GM12878 (cell line): ENCODE measurements around the gene QRFP. TPM values are rescaled to one million over a fixed set of nuclear protein-coding genes. Genes with fewer than 3 reads are reported as not detected.

Source experiments
- CHD1 ChIP-seq: IDR thresholded peaks from 2 replicates; pipeline ENCODE4 v1.6.1; 2012; ENCODE audit warnings: low read depth, low read length, improper control_type of control experiment
- CREB1 ChIP-seq: IDR thresholded peaks from 2 replicates; pipeline ENCODE4 v1.6.1; 2012; ENCODE audit warnings: low read depth, mild to moderate bottlenecking, inconsistent platforms
- EED ChIP-seq: sonication (generic); IDR thresholded peaks from 2 replicates; pipeline ENCODE4 v1.6.1; 2016; ENCODE audit warnings: antibody characterized with exemption, low read depth
- HCFC1 ChIP-seq: fragments of 150-350 bp; IDR thresholded peaks from 2 replicates; pipeline ENCODE4 v1.6.1; 2014; ENCODE audit warnings: low read length
- HDGF ChIP-seq: fragments of 450-650 bp; IDR thresholded peaks from 2 replicates; pipeline ENCODE4 v1.6.1; 2016; ENCODE audit warnings: antibody characterized with exemption
- KDM1A ChIP-seq: fragments of 200-600 bp; sonication (generic); IDR thresholded peaks from 2 replicates; pipeline ENCODE4 v1.6.1; 2016; ENCODE audit warnings: borderline replicate concordance
- NBN ChIP-seq: fragments of 450-650 bp; IDR thresholded peaks from 2 replicates; pipeline ENCODE4 v1.6.1; 2016
- NFYB ChIP-seq: IDR thresholded peaks from 2 replicates; pipeline ENCODE4 v1.6.1; 2011; ENCODE audit warnings: low read depth, mild to moderate bottlenecking, low read length, improper control_type of control experiment, moderate library complexity; ENCODE audit not compliant: insufficient read depth
- POLR2AphosphoS2 ChIP-seq: IDR thresholded peaks from 2 replicates; pipeline ENCODE4 v1.6.1; 2011; ENCODE audit warnings: low read depth, mild to moderate bottlenecking, low read length, improper control_type of control experiment, moderate library complexity
- RAD51 ChIP-seq: fragments of 450-650 bp; IDR thresholded peaks from 2 replicates; pipeline ENCODE4 v1.6.1; 2016; ENCODE audit warnings: moderate library complexity, mild to moderate bottlenecking, inconsistent platforms
- RELA ChIP-seq: fragments of 450-650 bp; IDR thresholded peaks from 2 replicates; pipeline ENCODE4 v1.8.0; 2014; ENCODE audit warnings: borderline replicate concordance; ENCODE audit not compliant: partially characterized antibody
- SMARCA5 ChIP-seq: fragments of 450-650 bp; IDR thresholded peaks from 2 replicates; pipeline ENCODE4 v1.6.1; 2017; ENCODE audit warnings: mild to moderate bottlenecking
- SRF ChIP-seq, 2 experiments: IDR thresholded peaks; 2 replicates each; pipeline ENCODE4 v1.6.1; 2011; ENCODE audit warnings: low read depth in 2 of 2, low read length in 2 of 2, mild to moderate bottlenecking in 1 of 2, moderate library complexity in 1 of 2
- TARDBP ChIP-seq: IDR thresholded peaks from 2 replicates; pipeline ENCODE4 v1.6.1; 2016; ENCODE audit warnings: borderline replicate concordance
- TCF12 ChIP-seq: IDR thresholded peaks from 2 replicates; pipeline ENCODE4 v1.6.1; 2011; ENCODE audit warnings: low read depth, mild to moderate bottlenecking, low read length
- TCF3 ChIP-seq: IDR thresholded peaks from 2 replicates; pipeline ENCODE4 v1.6.1; 2012; ENCODE audit warnings: low read depth, mild to moderate bottlenecking, low read length, borderline replicate concordance; ENCODE audit not compliant: insufficient read depth
- WRNIP1 ChIP-seq: IDR thresholded peaks from 2 replicates; pipeline ENCODE4 v1.6.1; 2011; ENCODE audit warnings: low read depth, low read length, improper control_type of control experiment, borderline replicate concordance
- ZBED1 ChIP-seq: IDR thresholded peaks from 2 replicates; pipeline ENCODE4 v1.6.1; 2016; ENCODE audit warnings: borderline replicate concordance
- polyA plus RNA-seq, 11 experiments: library from polyadenylated mRNA; depleted of rRNA in 4 of 11; unstranded in 6 of 11; stranded (reverse) in 5 of 11; fragments of >200 nt; fragmentation: Nextera tagmentation in 4 of 11; fragmentation: Illumina TruSeq in 1 of 11; extraction: Ambion mirVana in 4 of 11; extraction: Trizol in 1 of 11; gene quantifications; 1 replicate in 1 of 11; 2 replicates in 10 of 11; pipeline versions ENCODE4 v1.2.1 to v1.2.3, GENCODE V29; 2011 to 2016; ENCODE audit warnings: inconsistent platforms in 2 of 11, missing spikeins in 2 of 11, low read depth in 1 of 11
- total RNA-seq, 4 experiments: library from RNA; depleted of rRNA in 3 of 4; stranded (reverse); fragments of >200 nt in 3 of 4; fragmentation: Illumina TruSeq in 1 of 4; extraction: Trizol in 1 of 4; gene quantifications; 2 replicates each; pipeline versions ENCODE4 v1.2.1 to v1.2.3, GENCODE V29; 2013 to 2021
- TF ChIP-seq, protein P1 (sequence below): fragments of 450-650 bp; IDR thresholded peaks from 2 replicates; pipeline ENCODE4 v1.6.1; 2017; ENCODE audit warnings: borderline replicate concordance
- TF ChIP-seq, protein P2 (sequence below): fragments of 450-650 bp; IDR thresholded peaks from 2 replicates; pipeline ENCODE4 v1.6.1; 2016; ENCODE audit warnings: mild to moderate bottlenecking, moderate library complexity, borderline replicate concordance
- TF ChIP-seq, protein P3 (sequence below): fragments of 450-650 bp; formaldehyde crosslinking; IDR thresholded peaks from 2 replicates; pipeline ENCODE4 v1.5.0; 2022; ENCODE audit warnings: mild to moderate bottlenecking, missing genetic modification characterization
- TF ChIP-seq, protein P4 (sequence below): IDR thresholded peaks from 2 replicates; pipeline ENCODE4 v1.6.1; 2011; ENCODE audit warnings: mild to moderate bottlenecking, low read depth, low read length, moderate library complexity; ENCODE audit not compliant: insufficient replicate concordance

QRFP gene
- total and polyA plus RNA-seq, 10 of the 15 experiments (the other 5 are each of a cell fraction or from before 2014, with no cell fraction given), result not detected

DNA sequence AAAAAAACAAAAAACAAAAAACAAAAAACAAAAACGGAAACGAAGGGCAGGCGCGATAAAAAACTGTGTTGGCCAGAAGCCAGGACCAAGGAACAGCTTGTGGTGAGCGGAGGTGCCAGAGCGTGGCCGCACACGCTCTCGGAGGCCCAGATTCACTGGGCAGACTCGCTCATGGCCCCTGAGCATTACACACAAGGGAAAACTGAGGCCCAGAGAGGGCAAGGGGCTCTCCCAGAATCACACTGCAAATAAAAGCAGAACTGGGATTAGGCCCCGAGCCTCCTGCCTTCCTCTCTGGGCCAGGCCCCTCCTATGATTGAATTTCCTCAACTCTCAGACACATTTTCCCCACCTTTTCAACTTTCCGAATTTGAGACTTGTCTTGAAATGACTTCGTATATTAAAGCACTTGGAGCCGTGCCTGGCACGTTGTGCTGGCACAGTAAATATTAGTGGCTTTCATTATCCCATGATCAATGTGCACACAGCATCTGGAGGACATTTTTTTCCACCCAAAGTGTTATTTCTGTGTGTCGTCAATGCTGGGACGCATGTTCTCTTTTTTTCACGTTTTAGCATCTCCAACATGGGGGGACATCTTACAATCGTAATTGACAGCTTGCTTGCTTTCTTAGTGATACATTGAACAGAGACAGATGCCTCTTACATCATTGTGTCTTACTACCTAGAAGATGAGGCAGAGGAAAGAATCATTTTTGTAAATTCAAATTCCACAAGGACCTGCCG, 35.1 kb upstream of the QRFP start (continued):
- TF ChIP-seq NBN, result peak; percentile 91; the same call in 1 of the 2 replicates
- no peak for TF ChIP-seq POLR2AphosphoS2
- TF ChIP-seq, protein P1, sequence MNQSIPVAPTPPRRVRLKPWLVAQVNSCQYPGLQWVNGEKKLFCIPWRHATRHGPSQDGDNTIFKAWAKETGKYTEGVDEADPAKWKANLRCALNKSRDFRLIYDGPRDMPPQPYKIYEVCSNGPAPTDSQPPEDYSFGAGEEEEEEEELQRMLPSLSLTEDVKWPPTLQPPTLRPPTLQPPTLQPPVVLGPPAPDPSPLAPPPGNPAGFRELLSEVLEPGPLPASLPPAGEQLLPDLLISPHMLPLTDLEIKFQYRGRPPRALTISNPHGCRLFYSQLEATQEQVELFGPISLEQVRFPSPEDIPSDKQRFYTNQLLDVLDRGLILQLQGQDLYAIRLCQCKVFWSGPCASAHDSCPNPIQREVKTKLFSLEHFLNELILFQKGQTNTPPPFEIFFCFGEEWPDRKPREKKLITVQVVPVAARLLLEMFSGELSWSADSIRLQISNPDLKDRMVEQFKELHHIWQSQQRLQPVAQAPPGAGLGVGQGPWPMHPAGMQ, result no peak
- TF ChIP-seq KDM1A, result no peak
- TF ChIP-seq, protein P2, sequence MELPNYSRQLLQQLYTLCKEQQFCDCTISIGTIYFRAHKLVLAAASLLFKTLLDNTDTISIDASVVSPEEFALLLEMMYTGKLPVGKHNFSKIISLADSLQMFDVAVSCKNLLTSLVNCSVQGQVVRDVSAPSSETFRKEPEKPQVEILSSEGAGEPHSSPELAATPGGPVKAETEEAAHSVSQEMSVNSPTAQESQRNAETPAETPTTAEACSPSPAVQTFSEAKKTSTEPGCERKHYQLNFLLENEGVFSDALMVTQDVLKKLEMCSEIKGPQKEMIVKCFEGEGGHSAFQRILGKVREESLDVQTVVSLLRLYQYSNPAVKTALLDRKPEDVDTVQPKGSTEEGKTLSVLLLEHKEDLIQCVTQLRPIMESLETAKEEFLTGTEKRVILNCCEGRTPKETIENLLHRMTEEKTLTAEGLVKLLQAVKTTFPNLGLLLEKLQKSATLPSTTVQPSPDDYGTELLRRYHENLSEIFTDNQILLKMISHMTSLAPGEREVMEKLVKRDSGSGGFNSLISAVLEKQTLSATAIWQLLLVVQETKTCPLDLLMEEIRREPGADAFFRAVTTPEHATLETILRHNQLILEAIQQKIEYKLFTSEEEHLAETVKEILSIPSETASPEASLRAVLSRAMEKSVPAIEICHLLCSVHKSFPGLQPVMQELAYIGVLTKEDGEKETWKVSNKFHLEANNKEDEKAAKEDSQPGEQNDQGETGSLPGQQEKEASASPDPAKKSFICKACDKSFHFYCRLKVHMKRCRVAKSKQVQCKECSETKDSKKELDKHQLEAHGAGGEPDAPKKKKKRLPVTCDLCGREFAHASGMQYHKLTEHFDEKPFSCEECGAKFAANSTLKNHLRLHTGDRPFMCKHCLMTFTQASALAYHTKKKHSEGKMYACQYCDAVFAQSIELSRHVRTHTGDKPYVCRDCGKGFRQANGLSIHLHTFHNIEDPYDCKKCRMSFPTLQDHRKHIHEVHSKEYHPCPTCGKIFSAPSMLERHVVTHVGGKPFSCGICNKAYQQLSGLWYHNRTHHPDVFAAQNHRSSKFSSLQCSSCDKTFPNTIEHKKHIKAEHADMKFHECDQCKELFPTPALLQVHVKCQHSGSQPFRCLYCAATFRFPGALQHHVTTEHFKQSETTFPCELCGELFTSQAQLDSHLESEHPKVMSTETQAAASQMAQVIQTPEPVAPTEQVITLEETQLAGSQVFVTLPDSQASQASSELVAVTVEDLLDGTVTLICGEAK, result no peak
- TF ChIP-seq CHD1, result no peak
- no peak for TF ChIP-seq WRNIP1
- no peak for TF ChIP-seq ZBED1
- TF ChIP-seq EED, result peak; percentile 69; the same call in 1 of the 2 replicates
- no peak for TF ChIP-seq TCF3
- TF ChIP-seq RELA, result no peak
- TF ChIP-seq TCF12, result no peak
- TF ChIP-seq, protein P3, sequence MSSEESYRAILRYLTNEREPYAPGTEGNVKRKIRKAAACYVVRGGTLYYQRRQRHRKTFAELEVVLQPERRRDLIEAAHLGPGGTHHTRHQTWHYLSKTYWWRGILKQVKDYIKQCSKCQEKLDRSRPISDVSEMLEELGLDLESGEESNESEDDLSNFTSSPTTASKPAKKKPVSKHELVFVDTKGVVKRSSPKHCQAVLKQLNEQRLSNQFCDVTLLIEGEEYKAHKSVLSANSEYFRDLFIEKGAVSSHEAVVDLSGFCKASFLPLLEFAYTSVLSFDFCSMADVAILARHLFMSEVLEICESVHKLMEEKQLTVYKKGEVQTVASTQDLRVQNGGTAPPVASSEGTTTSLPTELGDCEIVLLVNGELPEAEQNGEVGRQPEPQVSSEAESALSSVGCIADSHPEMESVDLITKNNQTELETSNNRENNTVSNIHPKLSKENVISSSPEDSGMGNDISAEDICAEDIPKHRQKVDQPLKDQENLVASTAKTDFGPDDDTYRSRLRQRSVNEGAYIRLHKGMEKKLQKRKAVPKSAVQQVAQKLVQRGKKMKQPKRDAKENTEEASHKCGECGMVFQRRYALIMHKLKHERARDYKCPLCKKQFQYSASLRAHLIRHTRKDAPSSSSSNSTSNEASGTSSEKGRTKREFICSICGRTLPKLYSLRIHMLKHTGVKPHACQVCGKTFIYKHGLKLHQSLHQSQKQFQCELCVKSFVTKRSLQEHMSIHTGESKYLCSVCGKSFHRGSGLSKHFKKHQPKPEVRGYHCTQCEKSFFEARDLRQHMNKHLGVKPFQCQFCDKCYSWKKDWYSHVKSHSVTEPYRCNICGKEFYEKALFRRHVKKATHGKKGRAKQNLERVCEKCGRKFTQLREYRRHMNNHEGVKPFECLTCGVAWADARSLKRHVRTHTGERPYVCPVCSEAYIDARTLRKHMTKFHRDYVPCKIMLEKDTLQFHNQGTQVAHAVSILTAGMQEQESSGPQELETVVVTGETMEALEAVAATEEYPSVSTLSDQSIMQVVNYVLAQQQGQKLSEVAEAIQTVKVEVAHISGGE (CRISPR knock-in tag), result no peak
- TF ChIP-seq HCFC1, result no peak
- TF ChIP-seq CREB1, result no peak
- TF ChIP-seq TARDBP, result no peak
- TF ChIP-seq, protein P4, sequence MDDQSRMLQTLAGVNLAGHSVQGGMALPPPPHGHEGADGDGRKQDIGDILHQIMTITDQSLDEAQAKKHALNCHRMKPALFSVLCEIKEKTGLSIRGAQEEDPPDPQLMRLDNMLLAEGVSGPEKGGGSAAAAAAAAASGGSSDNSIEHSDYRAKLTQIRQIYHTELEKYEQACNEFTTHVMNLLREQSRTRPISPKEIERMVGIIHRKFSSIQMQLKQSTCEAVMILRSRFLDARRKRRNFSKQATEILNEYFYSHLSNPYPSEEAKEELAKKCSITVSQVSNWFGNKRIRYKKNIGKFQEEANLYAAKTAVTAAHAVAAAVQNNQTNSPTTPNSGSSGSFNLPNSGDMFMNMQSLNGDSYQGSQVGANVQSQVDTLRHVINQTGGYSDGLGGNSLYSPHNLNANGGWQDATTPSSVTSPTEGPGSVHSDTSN, result no peak
- peak; percentile 20; the same call in 1 of the 2 replicates for TF ChIP-seq RAD51
- TF ChIP-seq SRF (IDR thresholded peaks at IDR 0.05; ENCODE audit: low read depth in 2 of 2, low read length in 2 of 2), result no peak
- peak; percentile 98 for TF ChIP-seq SMARCA5
- no peak for TF ChIP-seq NFYB
- no peak for TF ChIP-seq HDGF
